Prostate gland (tissue), 2 donors: Measurements from ENCODE around the gene ARFGAP1. TPM values are rescaled to one million over a fixed set of nuclear protein-coding genes. Genes with fewer than 3 reads are reported as not detected.

Experiments used
- DNase-seq: peaks from one replicate; pipeline ENCODE4 v3.0.0-alpha.2; 2019; ENCODE audit warnings: low spot score
- H3K27ac ChIP-seq, 2 donors: fragments of 200-600 bp; sonication (generic); 2 replicates each; pipeline ENCODE4 v1.5.1; 2017 to 2019
- H3K27me3 ChIP-seq: fragments of 200-600 bp; sonication (generic); replicated peaks from 2 replicates; pipeline ENCODE4 v1.5.1; 2019; ENCODE audit not compliant: insufficient read depth
- H3K36me3 ChIP-seq, 2 donors: fragments of 200-600 bp; sonication (generic); 1 replicate in 1 of 2; 2 replicates in 1 of 2; pipeline versions ENCODE4 v1.5.1 to v1.8.1; 2017 to 2019
- H3K4me1 ChIP-seq: fragments of 200-600 bp; sonication (generic); replicated peaks from 2 replicates; pipeline ENCODE4 v1.5.1; 2019
- H3K4me3 ChIP-seq, 2 donors: fragments of 200-600 bp; sonication (generic); 2 replicates each; pipeline ENCODE4 v1.5.1; 2017 to 2019
- H3K9me3 ChIP-seq: fragments of 200-600 bp; sonication (generic); 2 replicates; pipeline ENCODE4 v1.5.1; 2017
- CTCF ChIP-seq, 4 experiments: fragments of 200-600 bp in 2 of 4; fragments of 450-650 bp in 2 of 4; sonication (generic) in 2 of 4; IDR thresholded peaks; 1 replicate in 3 of 4; 2 replicates in 1 of 4; pipeline ENCODE4 v1.5.1; 2016 to 2019; ENCODE audit warnings: antibody characterized with exemption in 4 of 4, mild to moderate bottlenecking in 2 of 4, moderate library complexity in 2 of 4
- POLR2A ChIP-seq: fragments of 450-650 bp; IDR thresholded peaks from one replicate; pipeline ENCODE4 v1.6.1; 2016; ENCODE audit warnings: antibody characterized with exemption, mild to moderate bottlenecking
- POLR2AphosphoS5 ChIP-seq: sonication (generic); formaldehyde crosslinking; IDR thresholded peaks from one replicate; pipeline ENCODE4 v1.6.1; 2017; ENCODE audit warnings: antibody characterized with exemption
- WGBS: methylation state at CpG from one replicate; pipeline ENCODE4 v1.1.5; 2018; 5-methylcytosine and 5-hydroxymethylcytosine counted together
- intact Hi-C: fragments of 100-400 bp; cut with DNase I; formaldehyde crosslinking; loops from one replicate; pipeline ENCODE4 v1.14.2; 2022
- total RNA-seq, 2 donors: library from RNA; depleted of rRNA; stranded (reverse); fragments of >200 nt; gene quantifications; one replicate each; pipeline ENCODE4 v1.1.0, GENCODE V29; 2016

ARFGAP1 gene
- total RNA-seq, 2 donors from 2014 or later, result 43.6 to 85.6 TPM

GRCh38 chr20:63275825-63276224 lies 3.2 kb downstream of the ARFGAP1 start:
- no peak for DNase-seq
- H3K4me1 ChIP-seq, result no peaks in the 10 kb centered on the region
- TF ChIP-seq POLR2AphosphoS5 (no peak), POLR2A (no peak), CTCF (IDR thresholded peaks at IDR 0.05) (no peak)
- intact Hi-C loops, result no loop called here
- H3K9me3 ChIP-seq, result no peaks in the 10 kb centered on the region
- no peak overlapping the region for H3K27ac ChIP-seq
- no peaks in the 10 kb centered on the region for H3K27me3 ChIP-seq
- H3K36me3 ChIP-seq, result peaks cover 0 to 11% of the 10 kb centered on the region in 2 donors
- WGBS, result 95% methylated on average over 15 of the region's 18 CpGs
- no peak overlapping the region for H3K4me3 ChIP-seq

GRCh38 chr20:63276956-63277355 lies 4.3 kb downstream of the ARFGAP1 start:
- no peak for TF ChIP-seq CTCF (IDR thresholded peaks at IDR 0.05)
- TF ChIP-seq POLR2A, result no peak
- no peak for TF ChIP-seq POLR2AphosphoS5
- Histone ChIP-seq H3K27me3 (no peaks in the 10 kb centered on the region), H3K9me3 (no peaks in the 10 kb centered on the region), H3K36me3 (peaks cover 5 to 11% of the 10 kb centered on the region in 2 donors), H3K27ac (no peak overlapping the region), H3K4me1 (no peaks in the 10 kb centered on the region), H3K4me3 (no peak overlapping the region)
- intact Hi-C loops, result no loop called here
- no peak for DNase-seq
- 93% methylated on average over 20 of the region's 20 CpGs for WGBS

- H3K36me3 ChIP-seq, result peaks cover 6 to 11% of the 10 kb centered on the region in 2 donors
- intact Hi-C loops, result no loop called here
- TF ChIP-seq POLR2A (no peak), POLR2AphosphoS5 (no peak), CTCF (IDR thresholded peaks at IDR 0.05) (no peak)
- no peak for DNase-seq
- WGBS, result 91% methylated on average over 30 of the region's 30 CpGs
- no peaks in the 10 kb centered on the region for H3K4me1 ChIP-seq
- no peaks in the 10 kb centered on the region for H3K27me3 ChIP-seq
- no peaks in the 10 kb centered on the region for H3K9me3 ChIP-seq
- H3K4me3 ChIP-seq, result no peak overlapping the region
- no peak overlapping the region for H3K27ac ChIP-seq
These were observed 5.1 kb downstream of the ARFGAP1 start for GRCh38 chr20:63277466-63278272.

GRCh38 chr20:63278661-63279060 lies 6.0 kb downstream of the ARFGAP1 start:
- H3K4me3 ChIP-seq, result no peak overlapping the region
- 85% methylated on average over 17 of the region's 17 CpGs for WGBS
- no peaks in the 10 kb centered on the region for H3K4me1 ChIP-seq
- TF ChIP-seq POLR2AphosphoS5 (no peak), POLR2A (no peak), CTCF (IDR thresholded peaks at IDR 0.05) (no peak)
- peaks cover 10 to 15% of the 10 kb centered on the region in 2 donors for H3K36me3 ChIP-seq
- no peak overlapping the region for H3K27ac ChIP-seq
- no peaks in the 10 kb centered on the region for H3K9me3 ChIP-seq
- intact Hi-C loops, result no loop called here
- H3K27me3 ChIP-seq, result no peaks in the 10 kb centered on the region
- no peak for DNase-seq

- intact Hi-C loops, result no loop called here
- no peak for DNase-seq
- no peaks in the 10 kb centered on the region for H3K4me1 ChIP-seq
- H3K4me3 ChIP-seq, result no peak overlapping the region
- WGBS, result 91% methylated on average over 15 of the region's 15 CpGs
- TF ChIP-seq POLR2AphosphoS5 (no peak), POLR2A (no peak), CTCF (IDR thresholded peaks at IDR 0.05) (no peak)
- H3K27ac ChIP-seq, result no peak overlapping the region
- H3K9me3 ChIP-seq, result no peaks in the 10 kb centered on the region
- H3K36me3 ChIP-seq, result peaks cover 10 to 15% of the 10 kb centered on the region in 2 donors
- no peaks in the 10 kb centered on the region for H3K27me3 ChIP-seq
These were observed 7.3 kb downstream of the ARFGAP1 start for GRCh38 chr20:63279931-63280330.
